Measurements from ENCODE around the gene C11orf21. TPM values are rescaled to one million over a fixed set of nuclear protein-coding genes. Genes with fewer than 3 reads are reported as not detected.

Gene C11orf21
- total RNA-seq, 4 donors from 2014 or later: 1.1 to 2.8 (median 1.2) TPM

- peak; percentile 5 for DNase-seq (ENCODE audit: low spot score)
- no peak for ATAC-seq (ENCODE audit: low FRiP score)
- no peak for TF ChIP-seq CTCF (IDR thresholded peaks at IDR 0.05)
Observed at GRCh38 chr11:2273771-2274170, 27.9 kb downstream of the C11orf21 start.

GRCh38 chr11:2273311-2273710 is 28.4 kb downstream of the C11orf21 start:
- ATAC-seq (ENCODE audit: low FRiP score) (no peak), DNase-seq (ENCODE audit: low spot score) (no peak)
- TF ChIP-seq CTCF (IDR thresholded peaks at IDR 0.05): no peak

GRCh38 chr11:2272946-2273280 is 28.8 kb downstream of the C11orf21 start:
- TF ChIP-seq CTCF (IDR thresholded peaks at IDR 0.05): no peak
- DNase-seq (ENCODE audit: low spot score): peak; percentile 13
- no peak for ATAC-seq (ENCODE audit: low FRiP score)

GRCh38 chr11:2272228-2272945 is 29.3 kb downstream of the C11orf21 start:
- ATAC-seq (ENCODE audit: low FRiP score): no peak
- no peak for TF ChIP-seq CTCF (IDR thresholded peaks at IDR 0.05)

GRCh38 chr11:2271327-2272227 is 30.1 kb downstream of the C11orf21 start:
- DNase-seq (ENCODE audit: low spot score) (peak; percentile 6), ATAC-seq (ENCODE audit: low FRiP score) (no peak)
- no peak for TF ChIP-seq CTCF (IDR thresholded peaks at IDR 0.05)

More at GRCh38 chr11:2272228-2272945, 29.3 kb downstream of the C11orf21 start:
- DNase-seq (ENCODE audit: low spot score): peak; percentile 14

- ATAC-seq (ENCODE audit: low FRiP score) (no peak), DNase-seq (ENCODE audit: low spot score) (peak; percentile 22)
Observed at GRCh38 chr11:2271077-2271326, 30.7 kb downstream of the C11orf21 start.

More at GRCh38 chr11:2271077-2271326, 30.7 kb downstream of the C11orf21 start:
- TF ChIP-seq CTCF (IDR thresholded peaks at IDR 0.05): no peak

All from omental fat pad (tissue), 4 donors.